ENCODE results near the gene BICDL1.

- TF ChIP-seq EZH2 (IDR thresholded peaks at IDR 0.05; ENCODE audit: insufficient read depth, poor library complexity, severe bottlenecking) (no peak), EZH2phosphoT487 (IDR thresholded peaks at IDR 0.05; ENCODE audit: insufficient read depth, low read depth) (no peak)
These were observed 9.6 kb downstream of the BICDL1 start for GRCh38 chr12:119998471-119999245.

Measured in GM23248 (cell line).